ENCODE results near the gene ANKRD63. TPM values are rescaled to one million over a fixed set of nuclear protein-coding genes. Genes with fewer than 3 reads are reported as not detected.
A peak's percentile ranks its signal among the peaks of the same experiment; 100 is the strongest.

ANKRD63 gene
- total RNA-seq, 1 donor from 2014 or later, result not detected

GRCh38 chr15:40312370-40313158 lies 29.7 kb upstream of the ANKRD63 start:
- Histone ChIP-seq H3K36me3 (no peaks in the 10 kb centered on the region), H3K4me3 (no peak overlapping the region), H3K4me1 (peaks cover 17% of the 10 kb centered on the region), H3K27ac (replicated peaks) (no peak overlapping the region), H3K9me3 (replicated peaks) (no peaks in the 10 kb centered on the region), H3K27me3 (ENCODE audit: low read depth) (peaks cover 8% of the 10 kb centered on the region)
- intact Hi-C loops (cut with micrococcal nuclease), result no loop called here
- no peak for DNase-seq
- TF ChIP-seq CTCF (IDR thresholded peaks at IDR 0.05; ENCODE audit: borderline replicate concordance), result no peak

- no peak for TF ChIP-seq CTCF (IDR thresholded peaks at IDR 0.05; ENCODE audit: borderline replicate concordance)
- intact Hi-C loops (cut with micrococcal nuclease), result no loop called here
- H3K4me3 ChIP-seq, result no peak overlapping the region
- H3K4me1 ChIP-seq, result peaks cover 20% of the 10 kb centered on the region
- no peaks in the 10 kb centered on the region for H3K9me3 ChIP-seq (replicated peaks)
- DNase-seq, result no peak
- no peak overlapping the region for H3K27ac ChIP-seq (replicated peaks)
- no peaks in the 10 kb centered on the region for H3K36me3 ChIP-seq
- H3K27me3 ChIP-seq (ENCODE audit: low read depth), result peaks cover 8% of the 10 kb centered on the region
Observed at GRCh38 chr15:40310993-40311392, 28.1 kb upstream of the ANKRD63 start.

GRCh38 chr15:40310001-40310959 lies 27.4 kb upstream of the ANKRD63 start:
- peak; percentile 62 for DNase-seq
- H3K4me1 ChIP-seq, result peaks cover 20% of the 10 kb centered on the region
- H3K27me3 ChIP-seq (ENCODE audit: low read depth), result peaks cover 8% of the 10 kb centered on the region
- TF ChIP-seq CTCF (IDR thresholded peaks at IDR 0.05; ENCODE audit: borderline replicate concordance), result peak; percentile 81
- intact Hi-C loops (cut with micrococcal nuclease), result no loop called here
- no peak overlapping the region for H3K27ac ChIP-seq (replicated peaks)
- H3K36me3 ChIP-seq, result no peaks in the 10 kb centered on the region
- no peaks in the 10 kb centered on the region for H3K9me3 ChIP-seq (replicated peaks)
- no peak overlapping the region for H3K4me3 ChIP-seq

GRCh38 chr15:40309344-40309862 lies 26.5 kb upstream of the ANKRD63 start:
- Histone ChIP-seq H3K4me1 (peaks cover 20% of the 10 kb centered on the region), H3K36me3 (no peaks in the 10 kb centered on the region), H3K27ac (replicated peaks) (no peak overlapping the region), H3K9me3 (replicated peaks) (no peaks in the 10 kb centered on the region), H3K27me3 (ENCODE audit: low read depth) (peaks cover 8% of the 10 kb centered on the region), H3K4me3 (no peak overlapping the region)
- intact Hi-C loops (cut with micrococcal nuclease), result no loop called here
- no peak for DNase-seq
- no peak for TF ChIP-seq CTCF (IDR thresholded peaks at IDR 0.05; ENCODE audit: borderline replicate concordance)

- DNase-seq, result peak; percentile 44
- intact Hi-C loops (cut with micrococcal nuclease), result no loop called here
- Histone ChIP-seq H3K27me3 (ENCODE audit: low read depth) (peaks cover 12% of the 10 kb centered on the region), H3K27ac (replicated peaks) (peak within 1 kb of the TSS; percentile 51), H3K4me1 (peaks cover 8% of the 10 kb centered on the region), H3K4me3 (peak within 1 kb of the TSS; percentile 45), H3K9me3 (replicated peaks) (no peaks in the 10 kb centered on the region), H3K36me3 (no peaks in the 10 kb centered on the region)
- peak; percentile 43 for TF ChIP-seq CTCF (IDR thresholded peaks at IDR 0.05; ENCODE audit: borderline replicate concordance)
Observed at GRCh38 chr15:40307421-40308211, 24.8 kb upstream of the ANKRD63 start, which contains the start of gene PLCB2. TSS of gene PLCB2 (minus strand) at chr15:40307935. CDS start at chr15:40307672, 263 bp downstream.
